Measurements from ENCODE around the gene LLGL1. TPM values are rescaled to one million over a fixed set of nuclear protein-coding genes. Genes with fewer than 3 reads are reported as not detected.
A peak's percentile ranks its signal among the peaks of the same experiment; 100 is the strongest.

The LLGL1 gene
- polyA plus RNA-seq, 3 donors: 0.52 to 10.8 (median 0.76) TPM

- Histone ChIP-seq H3K4me3 (replicated peaks in 1 of 3; ENCODE audit: low read depth in 2 of 3, low read length in 3 of 3) (no peak overlapping the region), H3K4me1 (ENCODE audit: control insufficient read depth in 1 of 2, insufficient read depth in 2 of 2, low read length in 2 of 2) (no peaks in the 10 kb centered on the region), H3K27ac (ENCODE audit: low read depth in 1 of 2, low read length in 2 of 2) (peak overlapping the region in 1 of 2 donors; percentile 38), H3K36me3 (replicated peaks in 1 of 2; ENCODE audit: control insufficient read depth in 1 of 2, insufficient read depth in 2 of 2, low read length in 2 of 2) (peaks cover 79 to 95% of the 10 kb centered on the region in 2 donors), H3K9ac (ENCODE audit: insufficient read depth, low read length, poor library complexity, severe bottlenecking) (no peak overlapping the region), H4K20me1 (ENCODE audit: insufficient read depth, low read length) (peaks cover 86% of the 10 kb centered on the region), H3K27me3 (ENCODE audit: control insufficient read depth in 2 of 2, insufficient read depth in 2 of 2, low read length in 2 of 2) (no peaks in the 10 kb centered on the region), H3K9me3 (replicated peaks in 1 of 2; ENCODE audit: control insufficient read depth in 1 of 2, insufficient read depth in 1 of 2, low read length in 2 of 2) (no peaks in the 10 kb centered on the region), H3K79me2 (ENCODE audit: insufficient read depth, low read length) (peaks cover 34% of the 10 kb centered on the region), H3K4me2 (replicated peaks; ENCODE audit: extremely low read depth, low read length, poor library complexity, severe bottlenecking) (no peak overlapping the region), H2AFZ (ENCODE audit: insufficient read depth, low read depth, low read length, poor library complexity, severe bottlenecking) (no peak overlapping the region)
- no peak overlapping the region for H3K4me3 Mint-ChIP-seq
- whole genome bisulfite sequencing (ENCODE audit: insufficient coverage): 100% methylated on average over 2 of the region's 2 CpGs
- intact Hi-C loops (cut with micrococcal nuclease): no loop called here
- peaks cover 71 to 92% of the 10 kb centered on the region in 2 donors for H3K36me3 Mint-ChIP-seq
- no peak for DNase-seq
- no peaks in the 10 kb centered on the region for H3K9me3 Mint-ChIP-seq
- no peak for TF ChIP-seq CTCF (IDR thresholded peaks at IDR 0.05)
- H3K27ac Mint-ChIP-seq: peak overlapping the region in 2 of 7 donors; percentile 3 to 15
- H3K4me1 Mint-ChIP-seq: no peaks in the 10 kb centered on the region
- peaks cover 0 to 1% (median 0%) of the 10 kb centered on the region in 3 donors for H3K27me3 Mint-ChIP-seq (ENCODE audit: low read depth in 3 of 3)
Measured at GRCh38 chr17:18205861-18206260, 19.6 kb upstream of the LLGL1 start.

- H3K79me2 ChIP-seq (ENCODE audit: insufficient read depth, low read length): peaks cover 25% of the 10 kb centered on the region
- DNase-seq: no peak
- H3K4me3 Mint-ChIP-seq: no peak overlapping the region
- H3K36me3 Mint-ChIP-seq: peaks cover 67 to 90% of the 10 kb centered on the region in 2 donors
- H3K9me3 ChIP-seq (replicated peaks in 1 of 2; ENCODE audit: control insufficient read depth in 1 of 2, insufficient read depth in 1 of 2, low read length in 2 of 2): no peaks in the 10 kb centered on the region
- H3K4me2 ChIP-seq (replicated peaks; ENCODE audit: extremely low read depth, low read length, poor library complexity, severe bottlenecking): no peak overlapping the region
- no peak overlapping the region for H3K27ac Mint-ChIP-seq
- H3K27me3 Mint-ChIP-seq (ENCODE audit: low read depth in 3 of 3): peaks cover 0 to 1% (median 0%) of the 10 kb centered on the region in 3 donors
- peaks cover 75% of the 10 kb centered on the region for H4K20me1 ChIP-seq (ENCODE audit: insufficient read depth, low read length)
- H3K27me3 ChIP-seq (ENCODE audit: control insufficient read depth in 2 of 2, insufficient read depth in 2 of 2, low read length in 2 of 2): no peaks in the 10 kb centered on the region
- H3K4me1 ChIP-seq (ENCODE audit: control insufficient read depth in 1 of 2, insufficient read depth in 2 of 2, low read length in 2 of 2): no peaks in the 10 kb centered on the region
- H3K4me3 ChIP-seq (replicated peaks in 1 of 3; ENCODE audit: low read depth in 2 of 3, low read length in 3 of 3): no peak overlapping the region
- H3K27ac ChIP-seq (ENCODE audit: low read depth in 1 of 2, low read length in 2 of 2): no peak overlapping the region
- TF ChIP-seq CTCF (IDR thresholded peaks at IDR 0.05): no peak
- H3K9me3 Mint-ChIP-seq: no peaks in the 10 kb centered on the region
- no peak overlapping the region for H2AFZ ChIP-seq (ENCODE audit: insufficient read depth, low read depth, low read length, poor library complexity, severe bottlenecking)
- no peaks in the 10 kb centered on the region for H3K4me1 Mint-ChIP-seq
- intact Hi-C loops (cut with micrococcal nuclease): no loop called here
- H3K36me3 ChIP-seq (replicated peaks in 1 of 2; ENCODE audit: control insufficient read depth in 1 of 2, insufficient read depth in 2 of 2, low read length in 2 of 2): peaks cover 78 to 88% of the 10 kb centered on the region in 2 donors
- no peak overlapping the region for H3K9ac ChIP-seq (ENCODE audit: insufficient read depth, low read length, poor library complexity, severe bottlenecking)
Measured at GRCh38 chr17:18206962-18207361, 18.5 kb upstream of the LLGL1 start.
